Breast epithelium (tissue), 4 donors: ENCODE results near the gene CYP26C1. TPM values are rescaled to one million over a fixed set of nuclear protein-coding genes. Genes with fewer than 3 reads are reported as not detected.

Source experiments
- DNase-seq, 2 donors: peaks; one replicate each; pipeline ENCODE4 v3.0.0-alpha.2; 2019; ENCODE audit warnings: low spot score in 2 of 2
- H3K27ac ChIP-seq, 2 donors: fragments of 200-600 bp; sonication (generic) in 1 of 2; one replicate each; pipeline ENCODE4 v1.5.1; 2016 to 2019; ENCODE audit warnings: mild to moderate bottlenecking in 1 of 2
- H3K27me3 ChIP-seq, 2 donors: fragments of 200-600 bp; sonication (generic) in 1 of 2; one replicate each; pipeline versions ENCODE4 v1.5.1 to v1.6.0; 2017 to 2019; ENCODE audit warnings: control low read depth in 1 of 2, mild to moderate bottlenecking in 1 of 2
- H3K36me3 ChIP-seq: fragments of 200-600 bp; one replicate; pipeline ENCODE4 v1.5.1; 2019
- H3K4me1 ChIP-seq, 2 donors: fragments of 200-600 bp; sonication (generic); one replicate each; pipeline ENCODE4 v1.5.1; 2016 to 2019; ENCODE audit warnings: control low read depth in 1 of 2
- H3K4me3 ChIP-seq, 3 donors: fragments of 200-600 bp; sonication (generic); 1 replicate in 2 of 3; 2 replicates in 1 of 3; pipeline ENCODE4 v1.5.1; 2016 to 2019; ENCODE audit warnings: mild to moderate bottlenecking in 3 of 3, moderate library complexity in 2 of 3
- H3K9me3 ChIP-seq, 2 donors: fragments of 200-600 bp; sonication (generic) in 1 of 2; one replicate each; pipeline ENCODE4 v1.5.1; 2016 to 2019; ENCODE audit warnings: control low read depth in 1 of 2
- CTCF ChIP-seq, 3 donors: fragments of 450-650 bp; IDR thresholded peaks; one replicate each; pipeline ENCODE4 v1.5.1; 2016 to 2017; ENCODE audit warnings: antibody characterized with exemption in 3 of 3, mild to moderate bottlenecking in 3 of 3, moderate library complexity in 3 of 3
- POLR2A ChIP-seq: fragments of 450-650 bp; IDR thresholded peaks from one replicate; pipeline ENCODE4 v1.6.1; 2016; ENCODE audit warnings: antibody characterized with exemption, mild to moderate bottlenecking, moderate library complexity
- POLR2AphosphoS5 ChIP-seq, 3 donors: sonication (generic); formaldehyde crosslinking; IDR thresholded peaks; one replicate each; pipeline ENCODE4 v1.6.1; 2017; ENCODE audit warnings: antibody characterized with exemption in 3 of 3
- intact Hi-C: fragments of 100-400 bp; cut with DNase I; formaldehyde crosslinking; loops from one replicate; pipeline ENCODE4 v1.15.1; 2023; ENCODE audit warnings: low total_unique reads
- total RNA-seq, 3 donors: library from RNA; depleted of rRNA; stranded (reverse); fragments of >200 nt; gene quantifications; one replicate each; pipeline ENCODE4 v1.1.0, GENCODE V29; 2016

CYP26C1 gene
- total RNA-seq, 3 donors from 2014 or later, result 0.15 to 0.16 TPM; not detected in 1

- no peak for TF ChIP-seq CTCF (IDR thresholded peaks at IDR 0.05)
- TF ChIP-seq POLR2A, result no peak
- no peak for TF ChIP-seq POLR2AphosphoS5 (IDR thresholded peaks at IDR 0.05)
- Histone ChIP-seq H3K27me3 (no peaks in the 10 kb centered on the region), H3K9me3 (no peaks in the 10 kb centered on the region), H3K36me3 (no peaks in the 10 kb centered on the region), H3K27ac (no peak overlapping the region), H3K4me3 (no peak overlapping the region), H3K4me1 (no peaks in the 10 kb centered on the region)
- no peak for DNase-seq
- intact Hi-C loops, result no loop called here
These were observed 25.7 kb downstream of the CYP26C1 start for GRCh38 chr10:93086289-93086688.

- H3K27ac ChIP-seq, result no peak overlapping the region
- no peaks in the 10 kb centered on the region for H3K4me1 ChIP-seq
- DNase-seq, result no peak
- no peak overlapping the region for H3K4me3 ChIP-seq
- H3K27me3 ChIP-seq, result no peaks in the 10 kb centered on the region
- no peaks in the 10 kb centered on the region for H3K9me3 ChIP-seq
- no peaks in the 10 kb centered on the region for H3K36me3 ChIP-seq
- TF ChIP-seq POLR2AphosphoS5 (IDR thresholded peaks at IDR 0.05) (no peak), POLR2A (no peak)
- intact Hi-C loops, result no loop called here
These were observed 27.2 kb downstream of the CYP26C1 start for GRCh38 chr10:93087846-93088245.

GRCh38 chr10:93088466-93088865 is 27.9 kb downstream of the CYP26C1 start:
- Histone ChIP-seq H3K4me1 (no peaks in the 10 kb centered on the region), H3K9me3 (no peaks in the 10 kb centered on the region), H3K4me3 (no peak overlapping the region), H3K27ac (no peak overlapping the region), H3K36me3 (no peaks in the 10 kb centered on the region), H3K27me3 (no peaks in the 10 kb centered on the region)
- DNase-seq, result no peak
- intact Hi-C loops, result no loop called here
- TF ChIP-seq CTCF (IDR thresholded peaks at IDR 0.05), result no peak
- TF ChIP-seq POLR2AphosphoS5 (IDR thresholded peaks at IDR 0.05), result no peak
- TF ChIP-seq POLR2A, result no peak

GRCh38 chr10:93090619-93091018 is 30.0 kb downstream of the CYP26C1 start:
- intact Hi-C loops, result no loop called here
- Histone ChIP-seq H3K27ac (no peak overlapping the region), H3K9me3 (no peaks in the 10 kb centered on the region), H3K36me3 (no peaks in the 10 kb centered on the region), H3K4me3 (no peak overlapping the region), H3K4me1 (no peaks in the 10 kb centered on the region), H3K27me3 (no peaks in the 10 kb centered on the region)
- TF ChIP-seq POLR2A, result no peak
- no peak for TF ChIP-seq POLR2AphosphoS5 (IDR thresholded peaks at IDR 0.05)
- TF ChIP-seq CTCF (IDR thresholded peaks at IDR 0.05), result no peak
- DNase-seq, result no peak

- H3K36me3 ChIP-seq, result no peaks in the 10 kb centered on the region
- no peak for TF ChIP-seq CTCF (IDR thresholded peaks at IDR 0.05)
- no peak for TF ChIP-seq POLR2AphosphoS5 (IDR thresholded peaks at IDR 0.05)
- TF ChIP-seq POLR2A, result no peak
- DNase-seq, result no peak
- H3K4me3 ChIP-seq, result no peak overlapping the region
- H3K27me3 ChIP-seq, result no peaks in the 10 kb centered on the region
- intact Hi-C loops, result no loop called here
- no peaks in the 10 kb centered on the region for H3K4me1 ChIP-seq
- H3K27ac ChIP-seq, result no peak overlapping the region
- no peaks in the 10 kb centered on the region for H3K9me3 ChIP-seq
These were observed 31.4 kb downstream of the CYP26C1 start for GRCh38 chr10:93091960-93092359.

- Histone ChIP-seq H3K9me3 (no peaks in the 10 kb centered on the region), H3K27me3 (no peaks in the 10 kb centered on the region), H3K27ac (no peak overlapping the region), H3K4me3 (no peak overlapping the region), H3K36me3 (no peaks in the 10 kb centered on the region), H3K4me1 (no peaks in the 10 kb centered on the region)
- no peak for TF ChIP-seq CTCF (IDR thresholded peaks at IDR 0.05)
- no peak for TF ChIP-seq POLR2AphosphoS5 (IDR thresholded peaks at IDR 0.05)
- no peak for TF ChIP-seq POLR2A
- DNase-seq, result no peak
- intact Hi-C loops, result no loop called here
These were observed 34.6 kb downstream of the CYP26C1 start for GRCh38 chr10:93095225-93095624.
